Kidney (tissue), 14 donors: ENCODE measurements around the gene RASGRF2. TPM values are rescaled to one million over a fixed set of nuclear protein-coding genes. Genes with fewer than 3 reads are reported as not detected.
"Not testable (repeated sequence)": the region's sequence is repeated elsewhere in the genome, so short reads cannot be mapped to it uniquely, and the experiment has no call there.

Source experiments
- DNase-seq, 5 donors: peaks; one replicate each; pipeline ENCODE4 v3.0.0-alpha.2; 2013 to 2020
- FAIRE-seq: peaks from 2 replicates; lab custom pipeline; 2012; peaks lifted over from hg19 to GRCh38; lab: Jason Lieb, UNC
- H3K27ac ChIP-seq, 2 donors: one replicate each; pipeline ENCODE4 v1.7.0; 2013; ENCODE audit warnings: low read depth in 2 of 2, low read length in 2 of 2, inconsistent platforms in 1 of 2
- H3K27me3 ChIP-seq: one replicate; pipeline ENCODE4 v1.7.1; 2013; ENCODE audit warnings: low read length, inconsistent platforms; ENCODE audit not compliant: control insufficient read depth, insufficient read depth
- H3K36me3 ChIP-seq, 3 donors: one replicate each; pipeline versions ENCODE4 v1.7.0 to v1.7.1; 2013; ENCODE audit warnings: low read length in 3 of 3, control low read depth in 1 of 3, inconsistent platforms in 1 of 3; ENCODE audit not compliant: insufficient read depth in 3 of 3, control insufficient read depth in 2 of 3
- H3K4me1 ChIP-seq, 3 donors: one replicate each; pipeline versions ENCODE4 v1.7.0 to v1.7.1; 2013; ENCODE audit warnings: low read length in 3 of 3, inconsistent platforms in 1 of 3, low read depth in 1 of 3; ENCODE audit not compliant: control insufficient read depth in 2 of 3, insufficient read depth in 2 of 3
- H3K4me3 ChIP-seq, 3 donors: one replicate each; pipeline versions ENCODE4 v1.7.0 to v1.8.1; 2013; ENCODE audit warnings: low read length in 3 of 3, control low read depth in 1 of 3, inconsistent platforms in 1 of 3
- H3K9ac ChIP-seq, 3 donors: one replicate each; pipeline versions ENCODE4 v1.7.0 to v1.7.1; 2013; ENCODE audit warnings: low read length in 3 of 3, control low read depth in 1 of 3, inconsistent platforms in 1 of 3
- H3K9me3 ChIP-seq, 3 donors: one replicate each; pipeline versions ENCODE4 v1.7.0 to v1.7.1; 2013; ENCODE audit warnings: low read length in 3 of 3, control low read depth in 1 of 3, inconsistent platforms in 1 of 3; ENCODE audit not compliant: control insufficient read depth in 2 of 3, insufficient read depth in 1 of 3
- intact Hi-C: fragments of 100-400 bp; cut with DNase I; formaldehyde crosslinking; loops from one replicate; pipeline ENCODE4 v1.11.1; 2022
- polyA plus RNA-seq: library from polyadenylated mRNA; stranded (reverse); fragments of 350-450 nt; fragmentation: Illumina TruSeq; extraction: RNeasy Lipid Tissue Mini Kit (QIAGEN cat#74804); gene quantifications from one replicate; pipeline ENCODE4 v1.2.3, GENCODE V29; 2014; ENCODE audit warnings: low read depth, low replicate concordance; ENCODE audit not compliant: insufficient read depth
- total RNA-seq: library from RNA; stranded (reverse); fragmentation: NEBNext Ultra II Directional; extraction: Animal tissue kit (Norgen Biotek cat#: 25700); gene quantifications from one replicate; pipeline ENCODE4 v1.2.1, GENCODE V29; 2021
- TF ChIP-seq, protein P1 (sequence below): IDR thresholded peaks from 3 replicates; pipeline ENCODE4 v1.5.1; 2012; ENCODE audit warnings: mild to moderate bottlenecking, moderate library complexity, borderline replicate concordance; ENCODE audit not compliant: insufficient read depth; ENCODE audit errors: extremely low read depth
- donor health status: control.
- donor health status: control.
- donor health status: control.
- donor health status: control.
- donor health status: control.
- donor health status: DM: yes; HTN: yes; CAD: no.
- donor health status: Normal renal cell carcinoma (clear cell type).

RASGRF2 gene
- total and polyA plus RNA-seq, 2 donors from 2014 or later: 4.9 to 14.7 TPM

DNA sequence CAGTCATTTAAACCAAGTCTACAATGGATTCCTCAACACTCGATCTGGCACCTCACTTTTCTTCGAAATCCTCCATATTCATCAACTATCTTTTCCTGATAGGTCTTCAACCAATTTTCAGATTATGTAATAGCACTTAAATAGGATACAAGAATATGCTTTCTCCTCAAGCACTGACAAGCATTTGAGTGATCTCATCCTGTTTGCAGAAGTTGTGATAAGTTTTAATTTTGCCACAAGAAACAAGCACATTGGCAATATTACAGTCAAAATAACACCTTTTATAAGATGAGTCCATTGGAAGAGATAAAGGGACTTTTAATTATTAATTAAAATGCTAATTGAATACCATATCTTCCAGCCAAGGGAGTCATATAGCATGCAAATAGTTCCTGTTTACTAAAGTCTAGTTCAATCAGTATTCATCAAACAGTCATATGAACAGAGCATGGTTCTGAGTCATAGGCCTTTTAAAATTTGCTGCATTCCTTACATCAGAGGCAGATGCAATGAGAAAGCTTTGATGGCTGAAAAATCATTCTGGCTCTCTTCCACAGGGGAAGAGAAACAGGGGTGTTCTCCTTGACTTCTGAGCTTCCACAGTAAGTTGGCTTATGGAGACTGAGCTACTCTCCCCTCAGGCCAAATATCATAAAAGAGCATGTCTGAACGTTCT lies 308.5 kb downstream of the RASGRF2 start:
- Histone ChIP-seq H3K27ac (peak overlapping the region in 1 of 2 donors; percentile 7), H3K4me1 (no peaks in the 10 kb centered on the region), H3K4me3 (no peak overlapping the region), H3K27me3 (no peaks in the 10 kb centered on the region), H3K36me3 (no peaks in the 10 kb centered on the region), H3K9me3 (peaks cover 0 to 8% (median 0%) of the 10 kb centered on the region in 3 donors), H3K9ac (no peak overlapping the region)
- TF ChIP-seq, protein P1, sequence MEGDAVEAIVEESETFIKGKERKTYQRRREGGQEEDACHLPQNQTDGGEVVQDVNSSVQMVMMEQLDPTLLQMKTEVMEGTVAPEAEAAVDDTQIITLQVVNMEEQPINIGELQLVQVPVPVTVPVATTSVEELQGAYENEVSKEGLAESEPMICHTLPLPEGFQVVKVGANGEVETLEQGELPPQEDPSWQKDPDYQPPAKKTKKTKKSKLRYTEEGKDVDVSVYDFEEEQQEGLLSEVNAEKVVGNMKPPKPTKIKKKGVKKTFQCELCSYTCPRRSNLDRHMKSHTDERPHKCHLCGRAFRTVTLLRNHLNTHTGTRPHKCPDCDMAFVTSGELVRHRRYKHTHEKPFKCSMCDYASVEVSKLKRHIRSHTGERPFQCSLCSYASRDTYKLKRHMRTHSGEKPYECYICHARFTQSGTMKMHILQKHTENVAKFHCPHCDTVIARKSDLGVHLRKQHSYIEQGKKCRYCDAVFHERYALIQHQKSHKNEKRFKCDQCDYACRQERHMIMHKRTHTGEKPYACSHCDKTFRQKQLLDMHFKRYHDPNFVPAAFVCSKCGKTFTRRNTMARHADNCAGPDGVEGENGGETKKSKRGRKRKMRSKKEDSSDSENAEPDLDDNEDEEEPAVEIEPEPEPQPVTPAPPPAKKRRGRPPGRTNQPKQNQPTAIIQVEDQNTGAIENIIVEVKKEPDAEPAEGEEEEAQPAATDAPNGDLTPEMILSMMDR: no peak
- DNase-seq (no peak), FAIRE-seq (no peak)
- intact Hi-C loops: no loop called here

DNA sequence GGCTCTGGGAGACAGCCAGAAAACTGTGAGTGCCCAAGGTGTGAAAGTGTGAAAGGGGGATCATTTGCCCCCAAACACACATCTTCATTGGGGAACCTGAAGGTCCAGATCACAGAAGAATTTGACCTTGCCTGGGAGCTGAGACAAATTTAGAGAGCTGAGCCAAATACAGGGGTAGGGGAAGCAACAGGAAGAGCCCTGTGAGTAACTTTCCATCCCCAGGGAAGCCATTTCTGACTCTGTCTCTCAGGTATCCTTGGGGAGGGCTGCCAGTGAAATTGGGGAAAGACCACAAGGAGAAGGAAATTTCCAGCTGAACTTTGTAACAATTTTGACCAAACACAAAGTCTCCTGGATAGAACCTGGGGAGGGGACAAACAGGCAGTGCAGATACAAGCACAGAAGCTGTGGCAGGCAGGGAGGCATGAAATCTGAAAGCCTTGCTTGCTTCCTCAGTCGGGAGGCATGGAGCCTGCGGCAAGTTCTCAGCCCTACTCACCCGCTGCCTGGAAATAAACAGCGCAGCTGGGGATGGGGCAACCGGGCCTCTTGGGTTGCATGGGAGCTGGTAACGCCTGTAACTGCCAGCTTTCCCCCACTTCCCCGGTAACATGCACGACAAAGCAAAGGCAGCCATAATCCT lies 309.7 kb downstream of the RASGRF2 start:
- Histone ChIP-seq H3K36me3 (no peaks in the 10 kb centered on the region), H3K4me3 (no peak overlapping the region), H3K27ac (no peak overlapping the region), H3K9ac (no peak overlapping the region), H3K4me1 (no peaks in the 10 kb centered on the region), H3K27me3 (no peaks in the 10 kb centered on the region), H3K9me3 (peaks cover 0 to 13% (median 1%) of the 10 kb centered on the region in 3 donors)
- intact Hi-C loops: no loop called here
- DNase-seq (no peak), FAIRE-seq (no peak)
- TF ChIP-seq, protein P1: no peak

DNA sequence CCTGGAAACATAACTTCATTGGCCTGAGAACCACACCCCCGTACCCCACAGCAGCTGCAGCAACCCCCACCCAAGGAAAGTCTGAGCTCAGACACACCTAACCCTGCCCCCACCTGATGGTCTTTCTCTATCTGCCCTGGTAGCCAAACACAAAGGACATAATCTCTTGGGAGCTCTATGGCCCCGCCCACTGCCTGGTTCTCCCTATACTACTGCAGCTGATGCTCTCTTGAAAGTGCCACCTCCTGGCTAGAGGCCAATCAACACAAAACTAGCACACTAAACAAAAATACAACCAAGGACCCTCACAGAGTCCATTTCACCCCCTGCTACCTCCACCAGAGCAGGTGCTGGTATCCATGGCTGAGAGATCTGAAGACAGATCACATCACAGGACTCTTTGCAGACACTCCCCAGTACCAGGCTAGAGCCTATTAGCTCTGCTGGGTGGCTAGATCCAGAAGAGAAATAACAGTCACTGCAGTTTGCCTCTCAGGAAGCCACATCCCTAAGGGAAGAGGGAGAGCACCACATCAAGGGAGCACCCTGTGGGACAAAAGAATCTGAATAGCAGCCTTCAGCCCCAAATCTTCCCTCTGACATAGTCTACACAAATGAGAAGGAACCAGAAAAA lies 310.3 kb downstream of the RASGRF2 start:
- H3K36me3 ChIP-seq, H3K27me3 ChIP-seq, FAIRE-seq, H3K9ac ChIP-seq, H3K4me1 ChIP-seq, H3K4me3 ChIP-seq, DNase-seq, H3K27ac ChIP-seq, intact Hi-C loops: not testable (repeated sequence)
- H3K9me3 ChIP-seq: peaks cover 0 to 17% (median 1%) of the 10 kb centered on the region in 3 donors
